Sigmoid colon (tissue), 4 donors: Measurements from ENCODE around the gene SLC9A3.

Experiments used
- CTCF ChIP-seq, 4 experiments: fragments of 450-650 bp in 3 of 4; fragments of 200-600 bp in 1 of 4; IDR thresholded peaks; one replicate each; pipeline ENCODE4 v1.5.1; 2016 to 2019; ENCODE audit warnings: antibody characterized with exemption in 4 of 4, mild to moderate bottlenecking in 3 of 4, moderate library complexity in 2 of 4
- EP300 ChIP-seq, 4 donors: sonication (generic); formaldehyde crosslinking; IDR thresholded peaks; one replicate each; pipeline ENCODE4 v1.6.1; 2017; ENCODE audit warnings: antibody characterized with exemption in 4 of 4
- POLR2A ChIP-seq, 2 donors: fragments of 450-650 bp; IDR thresholded peaks; one replicate each; pipeline ENCODE4 v1.6.1; 2016; ENCODE audit warnings: antibody characterized with exemption in 2 of 2, mild to moderate bottlenecking in 2 of 2, moderate library complexity in 2 of 2
- POLR2AphosphoS5 ChIP-seq, 4 donors: sonication (generic); formaldehyde crosslinking; IDR thresholded peaks; one replicate each; pipeline ENCODE4 v1.6.1; 2017; ENCODE audit warnings: antibody characterized with exemption in 4 of 4

GRCh38 chr5:573206-573605, 49.0 kb upstream of the SLC9A3 start:
- TF ChIP-seq CTCF (IDR thresholded peaks at IDR 0.05) (no peak), EP300 (IDR thresholded peaks at IDR 0.05) (no peak), POLR2AphosphoS5 (IDR thresholded peaks at IDR 0.05) (no peak), POLR2A (IDR thresholded peaks at IDR 0.05) (no peak)
